HepG2 (cell line): Measurements from ENCODE around the gene NOXO1. TPM values are rescaled to one million over a fixed set of nuclear protein-coding genes. Genes with fewer than 3 reads are reported as not detected.
A peak's percentile ranks its signal among the peaks of the same experiment; 100 is the strongest.

ENCODE experiments used
- CHD4 ChIP-seq: fragments of 200-600 bp; sonication (generic); IDR thresholded peaks from 2 replicates; pipeline ENCODE4 v1.7.0; 2017; ENCODE audit warnings: mild to moderate bottlenecking, low read length, borderline replicate concordance
- FOXM1 ChIP-seq: sonication (generic); formaldehyde crosslinking; IDR thresholded peaks from 2 replicates; pipeline ENCODE4 v1.5.0; 2020; ENCODE audit warnings: missing genetic modification reagents
- HOXD1 ChIP-seq: sonication (generic); formaldehyde crosslinking; IDR thresholded peaks from 2 replicates; pipeline ENCODE4 v1.5.0; 2020; ENCODE audit warnings: missing genetic modification reagents
- MAZ ChIP-seq, 2 experiments: sonication (generic) in 1 of 2; formaldehyde crosslinking in 1 of 2; IDR thresholded peaks; 2 replicates each; pipeline versions ENCODE4 v1.5.0 to v1.6.1; 2012 to 2020; ENCODE audit warnings: low read depth in 2 of 2, mild to moderate bottlenecking in 2 of 2, borderline replicate concordance in 1 of 2, improper control_type of control experiment in 1 of 2, low read length in 1 of 2, missing genetic modification reagents in 1 of 2, moderate library complexity in 1 of 2
- RARA ChIP-seq: IDR thresholded peaks from 2 replicates; pipeline ENCODE4 v1.6.1; 2016; ENCODE audit warnings: missing genetic modification reagents, missing compliant biosample characterization
- REL ChIP-seq: sonication (generic); formaldehyde crosslinking; conservative IDR thresholded peaks from 2 replicates; pipeline ENCODE4 v1.8.0; 2022; ENCODE audit warnings: mild to moderate bottlenecking, missing genetic modification reagents, moderate library complexity
- RELA ChIP-seq: sonication (generic); formaldehyde crosslinking; IDR thresholded peaks from 2 replicates; pipeline ENCODE4 v1.4.0; 2020; ENCODE audit warnings: missing genetic modification reagents
- SAP130 ChIP-seq: IDR thresholded peaks from 2 replicates; pipeline ENCODE4 v1.6.1; 2016; ENCODE audit warnings: low read depth
- SP4 ChIP-seq: sonication (generic); formaldehyde crosslinking; IDR thresholded peaks from 2 replicates; pipeline ENCODE4 v1.8.1; 2023; ENCODE audit warnings: mild to moderate bottlenecking, missing genetic modification reagents
- TOE1 ChIP-seq: sonication (generic); formaldehyde crosslinking; IDR thresholded peaks from 2 replicates; pipeline ENCODE4 v1.4.0; 2020; ENCODE audit warnings: mild to moderate bottlenecking, missing genetic modification reagents
- ZFYVE20 ChIP-seq: sonication (generic); formaldehyde crosslinking; IDR thresholded peaks from 2 replicates; pipeline ENCODE4 v1.8.0; 2023; ENCODE audit warnings: low read depth, mild to moderate bottlenecking, moderate library complexity, missing genetic modification reagents, borderline replicate concordance
- ZNF232 ChIP-seq: sonication (generic); formaldehyde crosslinking; IDR thresholded peaks from 2 replicates; pipeline ENCODE4 v1.4.0; 2020; ENCODE audit warnings: missing genetic modification reagents, borderline replicate concordance
- polyA plus RNA-seq, 8 experiments: library from polyadenylated mRNA; depleted of rRNA in 3 of 8; stranded (reverse) in 7 of 8; unstranded in 1 of 8; fragments of >200 nt; fragmentation: Illumina TruSeq in 4 of 8; extraction: Trizol in 4 of 8; gene quantifications; 2 replicates each; pipeline versions ENCODE4 v1.2.1 to v1.2.3, GENCODE V29; 2011 to 2016; ENCODE audit warnings: low read depth in 4 of 8, missing spikeins in 1 of 8, mixed read lengths in 1 of 8; ENCODE audit not compliant: insufficient read depth in 1 of 8
- total RNA-seq, 5 experiments: library from RNA; depleted of rRNA; stranded (reverse); fragments of >200 nt; fragmentation: Illumina TruSeq; extraction: Trizol; gene quantifications; 2 replicates each; pipeline ENCODE4 v1.2.3, GENCODE V29; 2016; ENCODE audit warnings: low read depth in 1 of 5
- TF ChIP-seq, protein P1 (sequence below): sonication (generic); formaldehyde crosslinking; IDR thresholded peaks from 2 replicates; pipeline ENCODE4 v1.4.0; 2020; ENCODE audit warnings: mild to moderate bottlenecking, missing genetic modification reagents, borderline replicate concordance
- TF ChIP-seq, protein P2 (sequence below): IDR thresholded peaks from 2 replicates; pipeline ENCODE4 v1.6.1; 2012; ENCODE audit warnings: inconsistent platforms
- TF ChIP-seq, protein P3 (sequence below): sonication (generic); formaldehyde crosslinking; IDR thresholded peaks from 2 replicates; pipeline ENCODE4 v1.4.0; 2020; ENCODE audit warnings: missing genetic modification reagents
- TF ChIP-seq, protein P4 (sequence below): sonication (generic); formaldehyde crosslinking; IDR thresholded peaks from 2 replicates; pipeline ENCODE4 v1.4.0; 2020; ENCODE audit warnings: missing genetic modification reagents
- TF ChIP-seq, protein P5 (sequence below): IDR thresholded peaks from 2 replicates; pipeline ENCODE4 v1.6.1; 2016; ENCODE audit warnings: low read depth, control low read depth
- TF ChIP-seq, protein P6 (sequence below): sonication (generic); formaldehyde crosslinking; IDR thresholded peaks from 2 replicates; pipeline ENCODE4 v1.5.1; 2020; ENCODE audit warnings: mild to moderate bottlenecking, missing genetic modification reagents, moderate library complexity

NOXO1 gene
- total and polyA plus RNA-seq, 2 of the 13 experiments (the other 11 are each of a cell fraction or from before 2014, with no cell fraction given) = 0.69 to 1.4 TPM

DNA sequence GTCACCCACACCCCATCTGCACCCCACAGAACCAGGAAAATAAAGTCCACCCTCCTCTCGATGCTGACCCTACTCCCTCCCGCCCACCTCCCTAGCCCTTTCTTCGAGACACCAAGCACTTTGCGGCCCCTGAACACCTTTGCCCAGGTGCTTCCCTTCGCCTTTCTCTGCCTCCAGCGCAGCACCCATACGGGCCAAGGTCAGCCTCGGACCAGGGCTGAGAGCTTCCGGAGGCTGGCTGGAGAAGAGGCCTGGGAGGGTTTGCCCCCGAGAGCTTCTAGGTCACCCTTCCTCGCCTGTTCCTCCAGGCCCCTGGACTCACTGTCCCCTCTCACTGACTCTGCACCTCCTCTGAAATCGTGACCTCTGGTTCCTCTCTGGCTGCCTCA, 42.8 kb upstream of the NOXO1 start (continued):
- TF ChIP-seq, protein P1, sequence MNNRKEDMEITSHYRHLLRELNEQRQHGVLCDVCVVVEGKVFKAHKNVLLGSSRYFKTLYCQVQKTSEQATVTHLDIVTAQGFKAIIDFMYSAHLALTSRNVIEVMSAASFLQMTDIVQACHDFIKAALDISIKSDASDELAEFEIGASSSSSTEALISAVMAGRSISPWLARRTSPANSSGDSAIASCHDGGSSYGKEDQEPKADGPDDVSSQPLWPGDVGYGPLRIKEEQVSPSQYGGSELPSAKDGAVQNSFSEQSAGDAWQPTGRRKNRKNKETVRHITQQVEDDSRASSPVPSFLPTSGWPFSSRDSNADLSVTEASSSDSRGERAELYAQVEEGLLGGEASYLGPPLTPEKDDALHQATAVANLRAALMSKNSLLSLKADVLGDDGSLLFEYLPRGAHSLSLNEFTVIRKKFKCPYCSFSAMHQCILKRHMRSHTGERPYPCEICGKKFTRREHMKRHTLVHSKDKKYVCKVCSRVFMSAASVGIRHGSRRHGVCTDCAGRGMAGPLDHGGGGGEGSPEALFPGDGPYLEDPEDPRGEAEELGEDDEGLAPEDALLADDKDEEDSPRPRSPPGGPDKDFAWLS (CRISPR knock-in tag) = no peak
- TF ChIP-seq, protein P2, sequence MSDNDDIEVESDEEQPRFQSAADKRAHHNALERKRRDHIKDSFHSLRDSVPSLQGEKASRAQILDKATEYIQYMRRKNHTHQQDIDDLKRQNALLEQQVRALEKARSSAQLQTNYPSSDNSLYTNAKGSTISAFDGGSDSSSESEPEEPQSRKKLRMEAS = peak; percentile 5; the same call in 1 of the 2 replicates
- TF ChIP-seq, protein P3, sequence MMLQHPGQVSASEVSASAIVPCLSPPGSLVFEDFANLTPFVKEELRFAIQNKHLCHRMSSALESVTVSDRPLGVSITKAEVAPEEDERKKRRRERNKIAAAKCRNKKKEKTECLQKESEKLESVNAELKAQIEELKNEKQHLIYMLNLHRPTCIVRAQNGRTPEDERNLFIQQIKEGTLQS (CRISPR knock-in tag) = no peak
- TF ChIP-seq CHD4 (no peak), HOXD1 (no peak), SP4 (no peak), ZNF232 (CRISPR knock-in tag) (no peak), ZFYVE20 (CRISPR knock-in tag) (no peak), RELA (CRISPR knock-in tag) (no peak), REL (CRISPR knock-in tag) (no peak), FOXM1 (no peak), TOE1 (no peak), RARA (CRISPR knock-in tag) (peak; percentile 25; the same call in 1 of the 2 replicates), MAZ (IDR thresholded peaks at IDR 0.05; ENCODE audit: borderline replicate concordance, low read depth, low read length) (0 out of 2 replicates have a peak, but pooled peaks have one; percentile 9), MAZ (CRISPR knock-in tag; IDR thresholded peaks at IDR 0.05; ENCODE audit: low read depth) (no peak), SAP130 (peak; percentile 33; the same call in 1 of the 2 replicates)
- TF ChIP-seq, protein P4, sequence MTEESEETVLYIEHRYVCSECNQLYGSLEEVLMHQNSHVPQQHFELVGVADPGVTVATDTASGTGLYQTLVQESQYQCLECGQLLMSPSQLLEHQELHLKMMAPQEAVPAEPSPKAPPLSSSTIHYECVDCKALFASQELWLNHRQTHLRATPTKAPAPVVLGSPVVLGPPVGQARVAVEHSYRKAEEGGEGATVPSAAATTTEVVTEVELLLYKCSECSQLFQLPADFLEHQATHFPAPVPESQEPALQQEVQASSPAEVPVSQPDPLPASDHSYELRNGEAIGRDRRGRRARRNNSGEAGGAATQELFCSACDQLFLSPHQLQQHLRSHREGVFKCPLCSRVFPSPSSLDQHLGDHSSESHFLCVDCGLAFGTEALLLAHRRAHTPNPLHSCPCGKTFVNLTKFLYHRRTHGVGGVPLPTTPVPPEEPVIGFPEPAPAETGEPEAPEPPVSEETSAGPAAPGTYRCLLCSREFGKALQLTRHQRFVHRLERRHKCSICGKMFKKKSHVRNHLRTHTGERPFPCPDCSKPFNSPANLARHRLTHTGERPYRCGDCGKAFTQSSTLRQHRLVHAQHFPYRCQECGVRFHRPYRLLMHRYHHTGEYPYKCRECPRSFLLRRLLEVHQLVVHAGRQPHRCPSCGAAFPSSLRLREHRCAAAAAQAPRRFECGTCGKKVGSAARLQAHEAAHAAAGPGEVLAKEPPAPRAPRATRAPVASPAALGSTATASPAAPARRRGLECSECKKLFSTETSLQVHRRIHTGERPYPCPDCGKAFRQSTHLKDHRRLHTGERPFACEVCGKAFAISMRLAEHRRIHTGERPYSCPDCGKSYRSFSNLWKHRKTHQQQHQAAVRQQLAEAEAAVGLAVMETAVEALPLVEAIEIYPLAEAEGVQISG (CRISPR knock-in tag) = no peak
- TF ChIP-seq, protein P5, sequence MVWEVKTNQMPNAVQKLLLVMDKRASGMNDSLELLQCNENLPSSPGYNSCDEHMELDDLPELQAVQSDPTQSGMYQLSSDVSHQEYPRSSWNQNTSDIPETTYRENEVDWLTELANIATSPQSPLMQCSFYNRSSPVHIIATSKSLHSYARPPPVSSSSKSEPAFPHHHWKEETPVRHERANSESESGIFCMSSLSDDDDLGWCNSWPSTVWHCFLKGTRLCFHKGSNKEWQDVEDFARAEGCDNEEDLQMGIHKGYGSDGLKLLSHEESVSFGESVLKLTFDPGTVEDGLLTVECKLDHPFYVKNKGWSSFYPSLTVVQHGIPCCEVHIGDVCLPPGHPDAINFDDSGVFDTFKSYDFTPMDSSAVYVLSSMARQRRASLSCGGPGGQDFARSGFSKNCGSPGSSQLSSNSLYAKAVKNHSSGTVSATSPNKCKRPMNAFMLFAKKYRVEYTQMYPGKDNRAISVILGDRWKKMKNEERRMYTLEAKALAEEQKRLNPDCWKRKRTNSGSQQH (CRISPR knock-in tag) = no peak
- TF ChIP-seq, protein P6, sequence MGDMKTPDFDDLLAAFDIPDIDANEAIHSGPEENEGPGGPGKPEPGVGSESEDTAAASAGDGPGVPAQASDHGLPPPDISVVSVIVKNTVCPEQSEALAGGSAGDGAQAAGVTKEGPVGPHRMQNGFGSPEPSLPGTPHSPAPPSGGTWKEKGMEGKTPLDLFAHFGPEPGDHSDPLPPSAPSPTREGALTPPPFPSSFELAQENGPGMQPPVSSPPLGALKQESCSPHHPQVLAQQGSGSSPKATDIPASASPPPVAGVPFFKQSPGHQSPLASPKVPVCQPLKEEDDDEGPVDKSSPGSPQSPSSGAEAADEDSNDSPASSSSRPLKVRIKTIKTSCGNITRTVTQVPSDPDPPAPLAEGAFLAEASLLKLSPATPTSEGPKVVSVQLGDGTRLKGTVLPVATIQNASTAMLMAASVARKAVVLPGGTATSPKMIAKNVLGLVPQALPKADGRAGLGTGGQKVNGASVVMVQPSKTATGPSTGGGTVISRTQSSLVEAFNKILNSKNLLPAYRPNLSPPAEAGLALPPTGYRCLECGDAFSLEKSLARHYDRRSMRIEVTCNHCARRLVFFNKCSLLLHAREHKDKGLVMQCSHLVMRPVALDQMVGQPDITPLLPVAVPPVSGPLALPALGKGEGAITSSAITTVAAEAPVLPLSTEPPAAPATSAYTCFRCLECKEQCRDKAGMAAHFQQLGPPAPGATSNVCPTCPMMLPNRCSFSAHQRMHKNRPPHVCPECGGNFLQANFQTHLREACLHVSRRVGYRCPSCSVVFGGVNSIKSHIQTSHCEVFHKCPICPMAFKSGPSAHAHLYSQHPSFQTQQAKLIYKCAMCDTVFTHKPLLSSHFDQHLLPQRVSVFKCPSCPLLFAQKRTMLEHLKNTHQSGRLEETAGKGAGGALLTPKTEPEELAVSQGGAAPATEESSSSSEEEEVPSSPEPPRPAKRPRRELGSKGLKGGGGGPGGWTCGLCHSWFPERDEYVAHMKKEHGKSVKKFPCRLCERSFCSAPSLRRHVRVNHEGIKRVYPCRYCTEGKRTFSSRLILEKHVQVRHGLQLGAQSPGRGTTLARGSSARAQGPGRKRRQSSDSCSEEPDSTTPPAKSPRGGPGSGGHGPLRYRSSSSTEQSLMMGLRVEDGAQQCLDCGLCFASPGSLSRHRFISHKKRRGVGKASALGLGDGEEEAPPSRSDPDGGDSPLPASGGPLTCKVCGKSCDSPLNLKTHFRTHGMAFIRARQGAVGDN (CRISPR knock-in tag) = peak; percentile 11; the same call in 1 of the 2 replicates
